ENCODE measurements around the gene TIPRL.

Gene TIPRL

GRCh38 chr1:168141871-168142385, 36.8 kb upstream of the TIPRL start:
- H3K27me3 ChIP-seq (ENCODE audit: insufficient read depth, low read depth, severe bottlenecking): no peaks in the 10 kb centered on the region
- H3K36me3 ChIP-seq: no peaks in the 10 kb centered on the region
- no peak for DNase-seq
- no peak overlapping the region for H3K27ac ChIP-seq
- H3K4me3 ChIP-seq (ENCODE audit: low read depth, low read length): no peak overlapping the region
- TF ChIP-seq CTCF (IDR thresholded peaks at IDR 0.05; ENCODE audit: low read depth, low read length): no peak
- no peaks in the 10 kb centered on the region for H3K9me3 ChIP-seq (ENCODE audit: severe bottlenecking)

GRCh38 chr1:168145184-168146159, 33.3 kb upstream of the TIPRL start:
- Histone ChIP-seq H3K4me3 (ENCODE audit: low read depth, low read length) (no peak overlapping the region), H3K9me3 (ENCODE audit: severe bottlenecking) (no peaks in the 10 kb centered on the region), H3K27ac (no peak overlapping the region), H3K27me3 (ENCODE audit: insufficient read depth, low read depth, severe bottlenecking) (no peaks in the 10 kb centered on the region), H3K36me3 (no peaks in the 10 kb centered on the region)
- DNase-seq: peak; percentile 73
- peak; percentile 65 for TF ChIP-seq CTCF (IDR thresholded peaks at IDR 0.05; ENCODE audit: low read depth, low read length)

GRCh38 chr1:168146160-168146539, 32.6 kb upstream of the TIPRL start:
- no peaks in the 10 kb centered on the region for H3K9me3 ChIP-seq (ENCODE audit: severe bottlenecking)
- H3K4me3 ChIP-seq (ENCODE audit: low read depth, low read length): no peak overlapping the region
- no peak overlapping the region for H3K27ac ChIP-seq
- TF ChIP-seq CTCF (IDR thresholded peaks at IDR 0.05; ENCODE audit: low read depth, low read length): no peak
- DNase-seq: no peak
- H3K36me3 ChIP-seq: no peaks in the 10 kb centered on the region
- H3K27me3 ChIP-seq (ENCODE audit: insufficient read depth, low read depth, severe bottlenecking): no peaks in the 10 kb centered on the region

- no peaks in the 10 kb centered on the region for H3K36me3 ChIP-seq
- no peaks in the 10 kb centered on the region for H3K27me3 ChIP-seq (ENCODE audit: insufficient read depth, low read depth, severe bottlenecking)
- H3K9me3 ChIP-seq (ENCODE audit: severe bottlenecking): no peaks in the 10 kb centered on the region
- no peak for DNase-seq
- no peak overlapping the region for H3K4me3 ChIP-seq (ENCODE audit: low read depth, low read length)
- H3K27ac ChIP-seq: no peak overlapping the region
- no peak for TF ChIP-seq CTCF (IDR thresholded peaks at IDR 0.05; ENCODE audit: low read depth, low read length)
Measured at GRCh38 chr1:168146626-168147025, 32.1 kb upstream of the TIPRL start.

- no peak for TF ChIP-seq CTCF (IDR thresholded peaks at IDR 0.05; ENCODE audit: low read depth, low read length)
- H3K4me3 ChIP-seq (ENCODE audit: low read depth, low read length): no peak overlapping the region
- H3K9me3 ChIP-seq (ENCODE audit: severe bottlenecking): no peaks in the 10 kb centered on the region
- no peaks in the 10 kb centered on the region for H3K36me3 ChIP-seq
- no peak overlapping the region for H3K27ac ChIP-seq
- no peaks in the 10 kb centered on the region for H3K27me3 ChIP-seq (ENCODE audit: insufficient read depth, low read depth, severe bottlenecking)
- no peak for DNase-seq
Measured at GRCh38 chr1:168148916-168149315, 29.8 kb upstream of the TIPRL start.
